Trophoblast cell (in vitro differentiated cells and primary cell): ENCODE results near the gene SLC10A6.
"Not testable (repeated sequence)": the region's sequence is repeated elsewhere in the genome, so short reads cannot be mapped to it uniquely, and the experiment has no call there.

ENCODE experiments used
- DNase-seq, 2 donors: peaks; one replicate each; pipeline ENCODE4 v3.0.0-alpha.2; 2016
- H2AFZ ChIP-seq: 2 replicates; pipeline ENCODE4 v1.6.1; 2013; ENCODE audit warnings: low read length, moderate library complexity, mild to moderate bottlenecking; ENCODE audit not compliant: insufficient read depth, poor library complexity
- H2AK5ac ChIP-seq: 2 replicates; pipeline ENCODE4 v1.6.1; 2013; ENCODE audit warnings: mild to moderate bottlenecking, low read length
- H2BK120ac ChIP-seq: 2 replicates; pipeline ENCODE4 v1.6.1; 2013; ENCODE audit warnings: low read length, mild to moderate bottlenecking, moderate library complexity; ENCODE audit not compliant: insufficient read depth, poor library complexity
- H2BK12ac ChIP-seq: 2 replicates; pipeline ENCODE4 v1.6.1; 2013; ENCODE audit warnings: mild to moderate bottlenecking, low read length, moderate library complexity
- H2BK5ac ChIP-seq: 2 replicates; pipeline ENCODE4 v1.6.1; 2013; ENCODE audit warnings: low read length, low read depth, moderate library complexity, mild to moderate bottlenecking; ENCODE audit not compliant: poor library complexity
- H3K14ac ChIP-seq: 2 replicates; pipeline ENCODE4 v1.6.1; 2013; ENCODE audit warnings: mild to moderate bottlenecking, low read length
- H3K18ac ChIP-seq: 2 replicates; pipeline ENCODE4 v1.6.1; 2013; ENCODE audit warnings: mild to moderate bottlenecking, low read length
- H3K23ac ChIP-seq: 2 replicates; pipeline ENCODE4 v1.6.1; 2013; ENCODE audit warnings: low read length
- H3K27ac ChIP-seq: 2 replicates; pipeline ENCODE4 v1.5.1; 2013; ENCODE audit warnings: low read depth, mild to moderate bottlenecking, inconsistent platforms, low read length, moderate library complexity
- H3K27me3 ChIP-seq: 2 replicates; pipeline ENCODE4 v1.6.1; 2013; ENCODE audit warnings: inconsistent platforms, mild to moderate bottlenecking, low read length, moderate library complexity; ENCODE audit not compliant: insufficient read depth
- H3K36me3 ChIP-seq, 2 experiments: 1 replicate in 1 of 2; 2 replicates in 1 of 2; pipeline ENCODE4 v1.6.1; 2013; ENCODE audit warnings: low read length in 2 of 2, mild to moderate bottlenecking in 2 of 2, moderate library complexity in 1 of 2; ENCODE audit not compliant: insufficient read depth in 2 of 2, control insufficient read depth in 1 of 2
- H3K4ac ChIP-seq: 2 replicates; pipeline ENCODE4 v1.6.1; 2013; ENCODE audit warnings: low read depth, mild to moderate bottlenecking, low read length, moderate library complexity
- H3K4me1 ChIP-seq, 2 experiments: 1 replicate in 1 of 2; 2 replicates in 1 of 2; pipeline ENCODE4 v1.6.1; 2013; ENCODE audit warnings: low read length in 2 of 2, mild to moderate bottlenecking in 2 of 2, moderate library complexity in 1 of 2; ENCODE audit not compliant: insufficient read depth in 2 of 2, control insufficient read depth in 1 of 2
- H3K4me2 ChIP-seq: 2 replicates; pipeline ENCODE4 v1.6.1; 2013; ENCODE audit warnings: inconsistent platforms, mild to moderate bottlenecking, low read length, moderate library complexity
- H3K4me3 ChIP-seq: 2 replicates; pipeline ENCODE4 v1.5.1; 2013; ENCODE audit warnings: mild to moderate bottlenecking, low read depth, low read length, inconsistent platforms
- H3K79me1 ChIP-seq: one replicate; pipeline ENCODE4 v1.6.1; 2013; ENCODE audit warnings: low read length
- H3K79me2 ChIP-seq: 2 replicates; pipeline ENCODE4 v1.6.1; 2013; ENCODE audit warnings: low read length, mild to moderate bottlenecking; ENCODE audit not compliant: control insufficient read depth, insufficient read depth, poor library complexity
- H3K9ac ChIP-seq: 2 replicates; pipeline ENCODE4 v1.6.1; 2013; ENCODE audit warnings: mild to moderate bottlenecking, low read length
- H3K9me3 ChIP-seq: 2 replicates; pipeline ENCODE4 v1.6.1; 2013; ENCODE audit warnings: low read depth, mild to moderate bottlenecking, control low read depth, inconsistent platforms, low read length; ENCODE audit not compliant: insufficient read depth
- H4K12ac ChIP-seq: 2 replicates; pipeline ENCODE4 v1.6.1; 2013; ENCODE audit warnings: low read depth, mild to moderate bottlenecking, low read length, moderate library complexity
- H4K8ac ChIP-seq: 2 replicates; pipeline ENCODE4 v1.6.1; 2013; ENCODE audit warnings: low read depth, mild to moderate bottlenecking, low read length, moderate library complexity
- H4K91ac ChIP-seq: one replicate; pipeline ENCODE4 v1.6.1; 2013; ENCODE audit warnings: low read depth, mild to moderate bottlenecking, low read length, moderate library complexity
- WGBS: extraction: QIAGEN DNeasy Blood & Tissue Kit; methylation state at CpG from one replicate; pipeline ENCODE4 v1.1.7; 2013; ENCODE audit warnings: missing lambda C conversion rate; ENCODE audit not compliant: insufficient read length, insufficient coverage; ENCODE audit errors: extremely low coverage; 5-methylcytosine and 5-hydroxymethylcytosine counted together

Gene SLC10A6

GRCh38 chr4:86875436-86875835, 26.3 kb upstream of the SLC10A6 start:
- not testable (repeated sequence) for H2AFZ ChIP-seq, H3K9ac ChIP-seq, H3K14ac ChIP-seq, H3K79me2 ChIP-seq, H3K23ac ChIP-seq, H3K4ac ChIP-seq, H4K8ac ChIP-seq, H3K4me3 ChIP-seq, DNase-seq, H3K4me2 ChIP-seq, H3K79me1 ChIP-seq, H4K91ac ChIP-seq, H4K12ac ChIP-seq, H3K36me3 ChIP-seq, H3K18ac ChIP-seq, H3K27ac ChIP-seq, H3K27me3 ChIP-seq, H2BK120ac ChIP-seq, H3K9me3 ChIP-seq, H3K4me1 ChIP-seq, H2BK5ac ChIP-seq, H2AK5ac ChIP-seq, H2BK12ac ChIP-seq
- no CpG with 5 or more reads among the region's 4 CpGs for WGBS

- Histone ChIP-seq H2BK120ac (no peak overlapping the region), H2BK5ac (no peak overlapping the region), H3K4me1 (no peaks in the 10 kb centered on the region), H3K79me1 (no peaks in the 10 kb centered on the region), H3K4me2 (no peak overlapping the region), H3K27me3 (no peaks in the 10 kb centered on the region), H3K27ac (no peak overlapping the region), H4K91ac (no peak overlapping the region), H3K4me3 (no peak overlapping the region), H3K36me3 (no peaks in the 10 kb centered on the region), H2BK12ac (no peak overlapping the region), H4K8ac (no peak overlapping the region), H3K18ac (no peak overlapping the region), H4K12ac (no peak overlapping the region), H3K23ac (peak overlapping the region; percentile 9), H3K14ac (no peak overlapping the region), H3K79me2 (no peaks in the 10 kb centered on the region), H3K9me3 (no peaks in the 10 kb centered on the region), H3K9ac (no peak overlapping the region), H2AK5ac (no peak overlapping the region), H3K4ac (no peak overlapping the region), H2AFZ (no peak overlapping the region)
- no CpG with 5 or more reads among the region's 4 CpGs for WGBS
- DNase-seq = no peak
Measured at GRCh38 chr4:86872135-86872534, 23.0 kb upstream of the SLC10A6 start.

GRCh38 chr4:86870442-86871069, 21.4 kb upstream of the SLC10A6 start:
- Histone ChIP-seq H3K79me1 (no peaks in the 10 kb centered on the region), H3K4ac (no peak overlapping the region), H4K12ac (no peak overlapping the region), H2AFZ (no peak overlapping the region), H4K91ac (no peak overlapping the region), H3K23ac (no peak overlapping the region), H3K14ac (no peak overlapping the region), H3K9ac (no peak overlapping the region), H2AK5ac (no peak overlapping the region), H3K27ac (no peak overlapping the region), H2BK12ac (no peak overlapping the region), H3K79me2 (no peaks in the 10 kb centered on the region), H3K36me3 (no peaks in the 10 kb centered on the region), H3K9me3 (no peaks in the 10 kb centered on the region), H3K18ac (no peak overlapping the region), H3K4me3 (no peak overlapping the region), H4K8ac (no peak overlapping the region), H3K4me1 (no peaks in the 10 kb centered on the region), H2BK120ac (no peak overlapping the region), H2BK5ac (no peak overlapping the region), H3K4me2 (no peak overlapping the region), H3K27me3 (no peaks in the 10 kb centered on the region)
- DNase-seq = no peak
- no CpG with 5 or more reads among the region's 9 CpGs for WGBS

GRCh38 chr4:86857341-86858052, 8.3 kb upstream of the SLC10A6 start:
- Histone ChIP-seq H2BK120ac (no peak overlapping the region), H2BK5ac (no peak overlapping the region), H3K4me3 (no peak overlapping the region), H3K36me3 (no peaks in the 10 kb centered on the region), H4K91ac (no peak overlapping the region), H2AFZ (no peak overlapping the region), H2AK5ac (no peak overlapping the region), H4K8ac (no peak overlapping the region), H2BK12ac (no peak overlapping the region), H4K12ac (no peak overlapping the region), H3K4ac (no peak overlapping the region), H3K14ac (no peak overlapping the region), H3K79me1 (no peaks in the 10 kb centered on the region), H3K18ac (no peak overlapping the region), H3K9ac (no peak overlapping the region), H3K79me2 (no peaks in the 10 kb centered on the region), H3K27ac (no peak overlapping the region), H3K4me1 (peaks cover 2 to 3% of the 10 kb centered on the region in 2 experiments), H3K9me3 (no peaks in the 10 kb centered on the region), H3K23ac (no peak overlapping the region), H3K27me3 (no peaks in the 10 kb centered on the region), H3K4me2 (no peak overlapping the region)
- peak; percentile 30 to 76 for DNase-seq
- no CpG with 5 or more reads among the region's 8 CpGs for WGBS
